ENCODE results near the gene PHACTR3. TPM values are rescaled to one million over a fixed set of nuclear protein-coding genes. Genes with fewer than 3 reads are reported as not detected.

Gene PHACTR3
- total RNA-seq, 1 experiment from 2014 or later, result not detected

DNA sequence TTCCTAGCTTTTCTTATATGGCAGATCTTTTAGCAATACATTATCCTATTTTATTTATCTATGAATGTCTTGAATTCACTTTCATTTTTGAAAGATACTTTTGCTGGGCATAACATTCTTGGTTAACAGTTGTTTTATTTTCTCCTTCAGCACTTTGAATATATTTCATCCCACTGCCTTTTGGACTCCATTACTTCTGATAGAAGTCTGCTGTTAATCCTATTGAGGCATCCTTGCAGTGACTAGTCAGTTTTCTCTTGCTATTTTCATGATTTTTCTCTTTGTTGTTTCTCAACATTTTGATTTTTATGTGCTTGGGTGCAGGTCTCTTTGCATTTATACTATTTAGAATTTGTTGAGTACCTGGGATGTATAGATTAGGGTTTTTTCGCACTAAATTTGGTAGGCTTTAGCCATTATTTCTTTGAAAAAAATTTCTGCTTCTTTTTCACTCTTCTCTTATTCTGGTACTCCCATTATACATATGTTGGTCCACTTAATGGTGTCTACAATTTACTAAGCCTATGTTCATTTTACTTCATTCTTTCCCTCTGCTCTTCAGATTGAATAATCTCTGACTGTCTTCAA is 53.2 kb downstream of the PHACTR3 start:
- Histone ChIP-seq H3K18ac (ENCODE audit: insufficient read length, low read depth, low read length) (no peak overlapping the region), H2AK5ac (ENCODE audit: insufficient read length, low read length) (no peak overlapping the region), H3K27me3 (ENCODE audit: insufficient read depth, low read length) (no peaks in the 10 kb centered on the region), H2BK15ac (ENCODE audit: low read depth, low read length) (no peak overlapping the region), H4K8ac (replicated peaks; ENCODE audit: insufficient read length, low read depth, low read length) (no peak overlapping the region), H3K79me2 (ENCODE audit: insufficient read depth, low read length) (no peaks in the 10 kb centered on the region), H2BK120ac (ENCODE audit: low read depth, low read length, poor library complexity, severe bottlenecking) (no peak overlapping the region), H4K20me1 (ENCODE audit: control insufficient read depth, insufficient read depth, insufficient read length) (no peaks in the 10 kb centered on the region), H4K91ac (ENCODE audit: insufficient read length, low read depth, low read length) (no peak overlapping the region), H3K4ac (ENCODE audit: low read depth, low read length) (no peak overlapping the region), H3K14ac (ENCODE audit: insufficient read depth, low read length) (no peak overlapping the region), H3K9me3 (ENCODE audit: control insufficient read depth, low read depth, low read length) (peaks cover 25% of the 10 kb centered on the region), H3K23me2 (ENCODE audit: insufficient read length, low read depth, low read length, poor library complexity, severe bottlenecking) (no peaks in the 10 kb centered on the region), H4K5ac (ENCODE audit: insufficient read length, low read depth, low read length) (no peak overlapping the region), H2AFZ (ENCODE audit: low read length) (no peak overlapping the region), H2BK20ac (ENCODE audit: low read depth, low read length, poor library complexity, severe bottlenecking) (no peak overlapping the region), H3K56ac (ENCODE audit: insufficient read length, low read depth, low read length) (no peak overlapping the region), H3K4me2 (ENCODE audit: insufficient read depth, insufficient read length, low read length) (no peak overlapping the region), H3K79me1 (ENCODE audit: insufficient read depth, low read depth, low read length, poor library complexity, severe bottlenecking) (no peaks in the 10 kb centered on the region), H2BK12ac (ENCODE audit: insufficient read length, low read depth, low read length) (no peak overlapping the region), H3T11ph (ENCODE audit: low read length) (no peak overlapping the region), H3K23ac (ENCODE audit: insufficient read length, low read depth, low read length) (no peak overlapping the region), H3K4me1 (ENCODE audit: insufficient read depth, low read length) (no peaks in the 10 kb centered on the region), H3K9ac (ENCODE audit: extremely low read depth, insufficient read length, low read length) (no peak overlapping the region), H3K27ac (ENCODE audit: insufficient read length, low read depth, low read length) (no peak overlapping the region), H2BK5ac (ENCODE audit: insufficient read length, low read length) (no peak overlapping the region)
- no CpG with 5 or more reads among the region's 1 CpG for WGBS (ENCODE audit: extremely low coverage, insufficient read length, low lambda C conversion rate)
- peaks cover 27% of the 10 kb centered on the region for H3K27me3 Mint-ChIP-seq (ENCODE audit: low read depth)
- H3K36me3 Mint-ChIP-seq (ENCODE audit: insufficient read depth in 1 of 3, low read depth in 3 of 3), result peaks cover 2 to 16% (median 10%) of the 10 kb centered on the region in 3 experiments; a peak in 6 of 7 replicates
- H3K27ac Mint-ChIP-seq, result no peak overlapping the region
- H3K9me3 Mint-ChIP-seq, result peaks cover 34 to 90% of the 10 kb centered on the region in 2 experiments
- H3K4me3 Mint-ChIP-seq, result no peak overlapping the region
- no peak for DNase-seq
- TF ChIP-seq, protein P1, sequence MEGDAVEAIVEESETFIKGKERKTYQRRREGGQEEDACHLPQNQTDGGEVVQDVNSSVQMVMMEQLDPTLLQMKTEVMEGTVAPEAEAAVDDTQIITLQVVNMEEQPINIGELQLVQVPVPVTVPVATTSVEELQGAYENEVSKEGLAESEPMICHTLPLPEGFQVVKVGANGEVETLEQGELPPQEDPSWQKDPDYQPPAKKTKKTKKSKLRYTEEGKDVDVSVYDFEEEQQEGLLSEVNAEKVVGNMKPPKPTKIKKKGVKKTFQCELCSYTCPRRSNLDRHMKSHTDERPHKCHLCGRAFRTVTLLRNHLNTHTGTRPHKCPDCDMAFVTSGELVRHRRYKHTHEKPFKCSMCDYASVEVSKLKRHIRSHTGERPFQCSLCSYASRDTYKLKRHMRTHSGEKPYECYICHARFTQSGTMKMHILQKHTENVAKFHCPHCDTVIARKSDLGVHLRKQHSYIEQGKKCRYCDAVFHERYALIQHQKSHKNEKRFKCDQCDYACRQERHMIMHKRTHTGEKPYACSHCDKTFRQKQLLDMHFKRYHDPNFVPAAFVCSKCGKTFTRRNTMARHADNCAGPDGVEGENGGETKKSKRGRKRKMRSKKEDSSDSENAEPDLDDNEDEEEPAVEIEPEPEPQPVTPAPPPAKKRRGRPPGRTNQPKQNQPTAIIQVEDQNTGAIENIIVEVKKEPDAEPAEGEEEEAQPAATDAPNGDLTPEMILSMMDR (conservative IDR thresholded peaks at IDR 0.05), result no peak
- no peaks in the 10 kb centered on the region for H3K4me1 Mint-ChIP-seq

Data from H9 (cell line).